Measurements from ENCODE around the gene CNIH3.
A peak's percentile ranks its signal among the peaks of the same experiment; 100 is the strongest.

- no peak for TF ChIP-seq POLR2A (IDR thresholded peaks at IDR 0.05; ENCODE audit: extremely low read depth, insufficient read length)
- TF ChIP-seq CTCF (IDR thresholded peaks at IDR 0.05; ENCODE audit: low read depth, low read length): no peak
- peak; percentile 77 for TF ChIP-seq MYC (IDR thresholded peaks at IDR 0.05; ENCODE audit: low read depth, low read length)
- peak; percentile 65 for TF ChIP-seq MAX (IDR thresholded peaks at IDR 0.05; ENCODE audit: low read depth, low read length)
Observed at GRCh38 chr1:224623743-224624333, 7.7 kb downstream of the CNIH3 start.
